WERI-Rb-1 (cell line): Measurements from ENCODE around the gene TLNRD1.

ENCODE experiments used
- DNase-seq: peaks from one replicate; pipeline ENCODE4 v3.0.0-alpha.2; 2020
- H3K27ac ChIP-seq: fragments of 250-450 bp; sonication (Bioruptor Pico); 2 replicates; pipeline ENCODE4 v1.5.1; 2020; ENCODE audit warnings: mild to moderate bottlenecking, moderate library complexity
- H3K27me3 ChIP-seq: fragments of 250-450 bp; sonication (Bioruptor Pico); 2 replicates; pipeline ENCODE4 v1.5.1; 2021; ENCODE audit warnings: mild to moderate bottlenecking, low read depth, moderate library complexity; ENCODE audit not compliant: insufficient read depth, severe bottlenecking
- H3K36me3 ChIP-seq: fragments of 250-450 bp; sonication (Bioruptor Pico); 2 replicates; pipeline ENCODE4 v1.5.1; 2020; ENCODE audit warnings: mild to moderate bottlenecking, moderate library complexity
- H3K4me3 ChIP-seq: 2 replicates; pipeline ENCODE4 v1.5.1; 2011; ENCODE audit warnings: low read depth, mild to moderate bottlenecking, control low read depth, low read length
- H3K9me3 ChIP-seq: fragments of 250-450 bp; sonication (Bioruptor Pico); 2 replicates; pipeline ENCODE4 v1.5.1; 2021; ENCODE audit warnings: mild to moderate bottlenecking, moderate library complexity; ENCODE audit not compliant: severe bottlenecking
- CTCF ChIP-seq: IDR thresholded peaks from 2 replicates; pipeline ENCODE4 v1.5.1; 2011; ENCODE audit warnings: low read depth, mild to moderate bottlenecking, control low read depth, inconsistent platforms, low read length

The TLNRD1 gene

GRCh38 chr15:80967991-80968510, 32.7 kb upstream of the TLNRD1 start:
- TF ChIP-seq CTCF, result no peak
- H3K27me3 ChIP-seq, result no peaks in the 10 kb centered on the region
- DNase-seq, result no peak

GRCh38 chr15:80969316-80969715, 31.4 kb upstream of the TLNRD1 start:
- Histone ChIP-seq H3K9me3 (no peaks in the 10 kb centered on the region), H3K4me3 (no peak overlapping the region), H3K36me3 (peaks cover 12% of the 10 kb centered on the region), H3K27me3 (no peaks in the 10 kb centered on the region), H3K27ac (no peak overlapping the region)
- TF ChIP-seq CTCF, result no peak
- no peak for DNase-seq

More at GRCh38 chr15:80967991-80968510, 32.7 kb upstream of the TLNRD1 start:
- Histone ChIP-seq H3K27ac (no peak overlapping the region), H3K9me3 (no peaks in the 10 kb centered on the region), H3K36me3 (peaks cover 12% of the 10 kb centered on the region), H3K4me3 (no peak overlapping the region)

- TF ChIP-seq CTCF, result peak; percentile 70
- H3K27ac ChIP-seq, result no peak overlapping the region
- H3K27me3 ChIP-seq, result no peaks in the 10 kb centered on the region
- peaks cover 12% of the 10 kb centered on the region for H3K36me3 ChIP-seq
- no peaks in the 10 kb centered on the region for H3K9me3 ChIP-seq
- DNase-seq, result peak; percentile 53
- no peak overlapping the region for H3K4me3 ChIP-seq
These were observed 30.6 kb upstream of the TLNRD1 start for GRCh38 chr15:80970018-80970657.

GRCh38 chr15:80970658-80971057, 30.1 kb upstream of the TLNRD1 start:
- no peak for TF ChIP-seq CTCF
- DNase-seq, result no peak
- H3K36me3 ChIP-seq, result peaks cover 12% of the 10 kb centered on the region

GRCh38 chr15:80971143-80971542, 29.6 kb upstream of the TLNRD1 start:
- Histone ChIP-seq H3K27me3 (no peaks in the 10 kb centered on the region), H3K27ac (no peak overlapping the region), H3K4me3 (no peak overlapping the region), H3K9me3 (no peaks in the 10 kb centered on the region), H3K36me3 (peaks cover 12% of the 10 kb centered on the region)
- TF ChIP-seq CTCF, result no peak
- DNase-seq, result no peak

More at GRCh38 chr15:80970658-80971057, 30.1 kb upstream of the TLNRD1 start:
- H3K4me3 ChIP-seq, result no peak overlapping the region
- H3K27me3 ChIP-seq, result no peaks in the 10 kb centered on the region
- H3K9me3 ChIP-seq, result no peaks in the 10 kb centered on the region
- H3K27ac ChIP-seq, result no peak overlapping the region

GRCh38 chr15:80972276-80972675, 28.4 kb upstream of the TLNRD1 start:
- Histone ChIP-seq H3K27me3 (no peaks in the 10 kb centered on the region), H3K27ac (no peak overlapping the region), H3K4me3 (no peak overlapping the region), H3K36me3 (peaks cover 17% of the 10 kb centered on the region), H3K9me3 (no peaks in the 10 kb centered on the region)
- no peak for DNase-seq
- TF ChIP-seq CTCF, result no peak
